Natural killer cell (primary cell): Measurements from ENCODE around the gene LRCH1. TPM values are rescaled to one million over a fixed set of nuclear protein-coding genes. Genes with fewer than 3 reads are reported as not detected.
"Not testable (repeated sequence)": the region's sequence is repeated elsewhere in the genome, so short reads cannot be mapped to it uniquely, and the experiment has no call there.

Experiments
- ATAC-seq, 3 donors: fragments of 150-1000 bp in 2 of 3; fragments of 200-7000 bp in 1 of 3; cut with Tn5 transposase; 1 replicate in 1 of 3; 2 replicates in 2 of 3; pipeline ENCODE4 v1.10.0; 2021; ENCODE audit warnings: mild to moderate bottlenecking in 2 of 3, moderate library complexity in 2 of 3
- DNase-seq, 2 donors: peaks; one replicate each; pipeline versions ENCODE4 v3.0.0 to v3.0.0-alpha.2; 2013 to 2021; ENCODE audit warnings: mixed read lengths in 1 of 2
- H3K27ac ChIP-seq: one replicate; pipeline ENCODE4 v1.5.1; 2013; ENCODE audit warnings: mild to moderate bottlenecking, low read length
- H3K27me3 ChIP-seq: one replicate; pipeline ENCODE4 v1.6.1; 2013; ENCODE audit warnings: low read length; ENCODE audit not compliant: control insufficient read depth, insufficient read depth
- H3K36me3 ChIP-seq: one replicate; pipeline ENCODE4 v1.6.1; 2013; ENCODE audit warnings: low read length; ENCODE audit not compliant: control insufficient read depth, insufficient read depth
- H3K4me1 ChIP-seq: one replicate; pipeline ENCODE4 v1.6.1; 2013; ENCODE audit warnings: low read length; ENCODE audit not compliant: control insufficient read depth, insufficient read depth
- H3K4me3 ChIP-seq: one replicate; pipeline ENCODE4 v1.5.1; 2013; ENCODE audit warnings: low read length
- H3K9me3 ChIP-seq: one replicate; pipeline ENCODE4 v1.6.1; 2013; ENCODE audit warnings: low read length; ENCODE audit not compliant: control insufficient read depth, insufficient read depth
- H3K27ac Mint-ChIP-seq, 2 donors: one replicate each; pipeline ENCODE4 v1.8.0; 2022; ENCODE audit warnings: mild to moderate bottlenecking in 2 of 2, mixed read lengths in 2 of 2, moderate library complexity in 1 of 2
- H3K27me3 Mint-ChIP-seq, 2 donors: one replicate each; pipeline ENCODE4 v1.8.0; 2022; ENCODE audit warnings: low read depth in 2 of 2, mixed read lengths in 2 of 2
- H3K36me3 Mint-ChIP-seq: one replicate; pipeline ENCODE4 v1.8.0; 2022; ENCODE audit warnings: mixed read lengths
- H3K4me1 Mint-ChIP-seq, 2 donors: one replicate each; pipeline ENCODE4 v1.8.0; 2022; ENCODE audit warnings: mixed read lengths in 2 of 2
- H3K4me3 Mint-ChIP-seq: one replicate; pipeline ENCODE4 v1.8.0; 2022; ENCODE audit warnings: mild to moderate bottlenecking, moderate library complexity, mixed read lengths
- H3K9me3 Mint-ChIP-seq, 2 donors: one replicate each; pipeline ENCODE4 v1.8.0; 2022; ENCODE audit warnings: mixed read lengths in 2 of 2
- WGBS: methylation state at CpG from one replicate; pipeline ENCODE4 v1.1.7; 2013; ENCODE audit warnings: missing lambda C conversion rate; ENCODE audit not compliant: insufficient coverage; 5-methylcytosine and 5-hydroxymethylcytosine counted together
- intact Hi-C: fragments of 100-400 bp; cut with micrococcal nuclease; formaldehyde crosslinking; loops from one replicate; pipeline ENCODE4 v1.14.2; 2022
- total RNA-seq, 4 donors: library from RNA; stranded (reverse); fragments of 120-200 nt in 1 of 4; gene quantifications; one replicate each; pipeline versions ENCODE4 v1.2.3 to v1.2.4, GENCODE V29; 2013 to 2022
- TF ChIP-seq, protein P1 (sequence below): fragments of 200-600 bp; IDR thresholded peaks from one replicate; pipeline ENCODE4 v1.8.0; 2022; ENCODE audit warnings: antibody characterized with exemption

Gene LRCH1
- total RNA-seq, 3 donors from 2014 or later (not counting 1 experiment from before 2014, with no cell fraction given): 23.7 to 32.2 (median 29.6) TPM

DNA sequence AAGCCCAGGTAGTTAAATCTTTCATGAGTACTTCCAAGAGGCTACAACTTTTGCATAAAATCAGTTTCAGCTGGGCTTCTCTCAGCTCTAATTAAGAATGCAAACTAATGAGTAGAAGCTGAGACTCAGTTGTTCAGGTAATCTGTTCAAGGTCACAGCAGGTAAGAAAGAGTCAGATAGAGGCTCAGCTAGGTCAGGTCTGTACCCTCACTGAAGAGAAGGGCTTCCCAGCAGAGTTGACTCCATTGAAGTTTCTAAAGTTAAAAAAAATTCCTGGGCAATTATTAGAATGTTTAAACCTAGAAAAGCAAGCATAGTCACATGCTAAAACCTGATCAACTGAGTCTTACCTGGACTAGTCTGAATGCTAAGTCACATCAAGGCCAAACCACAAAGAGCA lies 201.8 kb downstream of the LRCH1 start:
- peaks cover 31% of the 10 kb centered on the region for H3K4me1 ChIP-seq
- Mint-ChIP-seq H3K9me3 (no peaks in the 10 kb centered on the region), H3K36me3 (no peaks in the 10 kb centered on the region), H3K4me1 (peaks cover 47 to 54% of the 10 kb centered on the region in 2 donors), H3K27me3 (peaks cover 32 to 41% of the 10 kb centered on the region in 2 donors), H3K4me3 (no peak overlapping the region), H3K27ac (no peak overlapping the region)
- H3K9me3 ChIP-seq: no peaks in the 10 kb centered on the region
- H3K4me3 ChIP-seq: no peak overlapping the region
- ATAC-seq: no peak
- intact Hi-C loops: loop anchor here (5.0 kb wide), 3 partner anchors 42 to 1807 kb away; partner anchors contain the start of gene ESD
- peaks cover 4% of the 10 kb centered on the region for H3K36me3 ChIP-seq
- DNase-seq: no peak
- H3K27ac ChIP-seq: no peak overlapping the region
- H3K27me3 ChIP-seq: peaks cover 6% of the 10 kb centered on the region
- TF ChIP-seq, protein P1, sequence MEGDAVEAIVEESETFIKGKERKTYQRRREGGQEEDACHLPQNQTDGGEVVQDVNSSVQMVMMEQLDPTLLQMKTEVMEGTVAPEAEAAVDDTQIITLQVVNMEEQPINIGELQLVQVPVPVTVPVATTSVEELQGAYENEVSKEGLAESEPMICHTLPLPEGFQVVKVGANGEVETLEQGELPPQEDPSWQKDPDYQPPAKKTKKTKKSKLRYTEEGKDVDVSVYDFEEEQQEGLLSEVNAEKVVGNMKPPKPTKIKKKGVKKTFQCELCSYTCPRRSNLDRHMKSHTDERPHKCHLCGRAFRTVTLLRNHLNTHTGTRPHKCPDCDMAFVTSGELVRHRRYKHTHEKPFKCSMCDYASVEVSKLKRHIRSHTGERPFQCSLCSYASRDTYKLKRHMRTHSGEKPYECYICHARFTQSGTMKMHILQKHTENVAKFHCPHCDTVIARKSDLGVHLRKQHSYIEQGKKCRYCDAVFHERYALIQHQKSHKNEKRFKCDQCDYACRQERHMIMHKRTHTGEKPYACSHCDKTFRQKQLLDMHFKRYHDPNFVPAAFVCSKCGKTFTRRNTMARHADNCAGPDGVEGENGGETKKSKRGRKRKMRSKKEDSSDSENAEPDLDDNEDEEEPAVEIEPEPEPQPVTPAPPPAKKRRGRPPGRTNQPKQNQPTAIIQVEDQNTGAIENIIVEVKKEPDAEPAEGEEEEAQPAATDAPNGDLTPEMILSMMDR: no peak

DNA sequence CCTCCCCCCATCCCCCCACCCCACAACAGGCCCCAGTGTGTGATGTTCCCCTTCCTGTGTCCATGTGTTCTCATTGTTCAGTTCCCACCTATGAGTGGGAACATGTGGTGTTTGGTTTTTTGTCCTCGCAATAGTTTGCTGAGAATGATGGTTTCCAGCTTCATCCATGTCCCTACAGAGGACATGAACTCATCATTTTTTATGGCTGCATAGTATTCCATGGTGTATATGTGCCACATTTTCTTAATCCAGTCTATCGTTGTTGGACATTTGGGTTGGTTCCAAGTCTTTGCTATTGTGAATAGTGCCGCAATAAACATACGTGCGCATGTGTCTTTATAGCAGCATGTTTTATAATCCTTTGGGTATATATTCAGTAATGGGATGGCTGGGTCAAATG lies 202.5 kb downstream of the LRCH1 start:
- peaks cover 29% of the 10 kb centered on the region for H3K4me1 ChIP-seq
- H3K27me3 ChIP-seq, intact Hi-C loops, H3K27ac Mint-ChIP-seq, H3K36me3 Mint-ChIP-seq, H3K27ac ChIP-seq, ATAC-seq, H3K4me3 ChIP-seq, H3K9me3 ChIP-seq, DNase-seq, H3K4me3 Mint-ChIP-seq, H3K9me3 Mint-ChIP-seq, H3K36me3 ChIP-seq: not testable (repeated sequence)
- peaks cover 49 to 51% of the 10 kb centered on the region in 2 donors for H3K4me1 Mint-ChIP-seq
- H3K27me3 Mint-ChIP-seq: peaks cover 37 to 48% of the 10 kb centered on the region in 2 donors
- WGBS: no CpG with 5 or more reads among the region's 5 CpGs

DNA sequence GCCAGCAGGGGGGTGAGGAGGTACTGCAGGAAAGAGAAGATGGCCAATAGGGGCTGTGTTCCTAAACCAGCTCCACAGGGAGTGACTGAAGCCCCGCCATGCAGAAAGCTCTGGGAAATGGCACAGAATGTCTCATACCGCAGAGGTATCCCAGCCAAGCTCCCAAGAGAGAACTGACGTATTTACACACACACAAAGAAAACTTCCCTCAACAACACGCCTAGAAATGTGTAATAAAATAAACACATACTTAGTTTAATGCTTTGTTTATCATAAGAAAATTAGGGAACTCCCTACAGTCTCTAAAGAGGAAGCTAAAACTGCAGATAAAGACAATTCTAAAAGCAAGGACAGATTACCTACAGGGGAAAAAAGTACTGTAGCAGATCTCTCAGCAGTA lies 204.0 kb downstream of the LRCH1 start:
- Histone ChIP-seq H3K4me1 (peaks cover 22% of the 10 kb centered on the region), H3K4me3 (no peak overlapping the region), H3K27me3 (peaks cover 6% of the 10 kb centered on the region), H3K27ac (no peak overlapping the region), H3K9me3 (no peaks in the 10 kb centered on the region), H3K36me3 (no peaks in the 10 kb centered on the region)
- intact Hi-C loops: no loop called here
- Mint-ChIP-seq H3K4me1 (peaks cover 39% of the 10 kb centered on the region in 2 donors), H3K9me3 (no peaks in the 10 kb centered on the region), H3K36me3 (peaks cover 5% of the 10 kb centered on the region), H3K27me3 (peaks cover 49 to 63% of the 10 kb centered on the region in 2 donors), H3K27ac (no peak overlapping the region), H3K4me3 (no peak overlapping the region)
- DNase-seq (no peak), ATAC-seq (no peak)
- WGBS: 68% methylated on average over 3 of the region's 4 CpGs
- TF ChIP-seq, protein P1: no peak

DNA sequence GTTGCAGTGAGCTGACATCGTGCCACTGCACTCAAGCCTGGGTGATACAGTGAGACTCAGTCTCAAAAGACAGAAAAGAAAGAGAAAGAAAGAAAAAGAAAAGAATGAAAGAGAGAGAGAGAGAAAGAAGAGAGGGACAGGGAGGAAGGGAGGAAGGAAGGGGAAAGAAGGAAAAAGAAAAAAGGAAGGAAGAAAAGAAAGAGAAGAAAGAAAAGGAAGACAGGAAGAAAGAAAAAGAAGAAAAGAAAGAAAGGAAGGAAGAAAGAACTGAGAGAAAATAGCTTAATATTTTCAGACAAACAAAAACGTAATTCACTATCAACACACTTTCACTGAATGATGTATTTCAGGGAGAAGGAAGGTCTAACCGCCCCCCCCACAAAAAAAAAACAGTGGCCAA lies 204.7 kb downstream of the LRCH1 start:
- H3K9me3 ChIP-seq: no peaks in the 10 kb centered on the region
- H3K4me1 ChIP-seq: peaks cover 16% of the 10 kb centered on the region
- H3K27ac Mint-ChIP-seq: no peak overlapping the region
- WGBS: 100% methylated on average over 1 of the region's 3 CpGs
- no peak for ATAC-seq
- H3K27ac ChIP-seq: no peak overlapping the region
- peaks cover 32 to 33% of the 10 kb centered on the region in 2 donors for H3K4me1 Mint-ChIP-seq
- no peaks in the 10 kb centered on the region for H3K36me3 ChIP-seq
- TF ChIP-seq, protein P1: no peak
- peaks cover 53 to 69% of the 10 kb centered on the region in 2 donors for H3K27me3 Mint-ChIP-seq
- intact Hi-C loops: no loop called here
- DNase-seq: no peak
- peaks cover 5% of the 10 kb centered on the region for H3K36me3 Mint-ChIP-seq
- H3K9me3 Mint-ChIP-seq: no peaks in the 10 kb centered on the region
- no peak overlapping the region for H3K4me3 ChIP-seq
- H3K27me3 ChIP-seq: peaks cover 6% of the 10 kb centered on the region
- H3K4me3 Mint-ChIP-seq: no peak overlapping the region
